GM21390 (cell line): Measurements from ENCODE around the gene MYH11.
"Not testable (repeated sequence)": the region's sequence is repeated elsewhere in the genome, so short reads cannot be mapped to it uniquely, and the experiment has no call there.

Source experiments
- ATAC-seq: cut with Tn5 transposase; IDR thresholded peaks from one replicate; pipeline ENCODE4 v1.9.1; 2021; ENCODE audit not compliant: unreplicated experiment

Gene MYH11

GRCh38 chr16:15757630-15758251 lies 99.1 kb downstream of the MYH11 start:
- no peak for ATAC-seq

GRCh38 chr16:15757077-15757386 lies 99.8 kb downstream of the MYH11 start:
- ATAC-seq, result no peak

GRCh38 chr16:15754821-15755534 lies 101.8 kb downstream of the MYH11 start:
- ATAC-seq, result no peak

- no peak for ATAC-seq
These were observed 103.9 kb downstream of the MYH11 start for GRCh38 chr16:15752717-15753488.

GRCh38 chr16:15751940-15752339 lies 104.9 kb downstream of the MYH11 start:
- no peak for ATAC-seq

GRCh38 chr16:15749985-15750384 lies 106.8 kb downstream of the MYH11 start:
- no peak for ATAC-seq

- no peak for ATAC-seq
These were observed 107.5 kb downstream of the MYH11 start for GRCh38 chr16:15749371-15749770.

GRCh38 chr16:15748654-15749053 lies 108.2 kb downstream of the MYH11 start:
- ATAC-seq, result no peak

GRCh38 chr16:15747937-15748336 lies 108.9 kb downstream of the MYH11 start:
- ATAC-seq, result no peak

- ATAC-seq, result no peak
These were observed 110.5 kb downstream of the MYH11 start for GRCh38 chr16:15746332-15746731.

- no peak for ATAC-seq
These were observed 113.2 kb downstream of the MYH11 start for GRCh38 chr16:15743657-15744056.

GRCh38 chr16:15742716-15743115 lies 114.1 kb downstream of the MYH11 start:
- ATAC-seq, result no peak

GRCh38 chr16:15741207-15741871 lies 115.5 kb downstream of the MYH11 start:
- ATAC-seq, result no peak

- ATAC-seq, result no peak
These were observed 116.9 kb downstream of the MYH11 start for GRCh38 chr16:15739950-15740349.

GRCh38 chr16:15739464-15739863 lies 117.4 kb downstream of the MYH11 start:
- ATAC-seq, result no peak

GRCh38 chr16:15737140-15737644 lies 119.6 kb downstream of the MYH11 start:
- ATAC-seq, result no peak

GRCh38 chr16:15736529-15736928 lies 120.3 kb downstream of the MYH11 start:
- ATAC-seq, result no peak

GRCh38 chr16:15735610-15736009 lies 121.2 kb downstream of the MYH11 start:
- ATAC-seq, result no peak

- no peak for ATAC-seq
These were observed 124.4 kb downstream of the MYH11 start for GRCh38 chr16:15732416-15732815.

GRCh38 chr16:15729152-15729551 lies 127.7 kb downstream of the MYH11 start:
- ATAC-seq, result no peak

GRCh38 chr16:15727697-15728096 lies 129.1 kb downstream of the MYH11 start:
- ATAC-seq, result not testable (repeated sequence)
